HG03460 (cell line): ENCODE data around the gene SLC38A8.

ENCODE experiments used
- ATAC-seq: cut with Tn5 transposase; IDR thresholded peaks from one replicate; pipeline ENCODE4 v1.9.1; 2021; ENCODE audit not compliant: unreplicated experiment

The SLC38A8 gene

DNA sequence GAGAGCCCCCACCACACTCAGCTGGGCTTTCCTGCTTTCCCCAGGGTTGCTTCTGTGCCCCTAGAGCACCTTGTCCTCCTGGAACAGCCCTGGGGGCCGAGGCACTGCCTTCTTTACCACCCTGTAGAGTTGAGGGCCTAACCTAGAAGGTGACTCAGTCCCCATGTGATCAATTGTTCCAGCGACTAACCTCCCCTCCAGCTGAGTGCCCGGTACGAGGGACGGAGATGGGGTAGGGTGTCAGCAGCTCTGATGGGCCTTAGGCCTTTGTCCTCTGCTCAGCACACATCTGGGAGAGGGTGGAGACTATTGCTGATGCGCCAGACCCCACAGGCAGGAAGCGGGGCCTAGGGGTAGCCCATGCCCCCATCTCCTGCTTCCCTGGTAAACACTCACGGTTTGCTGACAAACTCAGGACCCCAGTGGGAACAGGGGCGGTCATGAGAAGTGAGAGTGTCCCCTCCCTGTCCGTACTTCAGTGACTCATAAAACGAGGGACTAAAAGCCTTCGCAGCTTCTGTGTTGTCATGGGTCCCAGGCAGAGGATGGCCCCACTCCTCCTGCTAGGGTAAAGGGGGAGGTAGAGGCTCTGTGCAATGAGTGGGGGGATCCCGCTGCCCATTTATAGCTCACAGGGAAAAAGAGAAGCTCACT is 41.5 kb downstream of the SLC38A8 start:
- ATAC-seq, result no peak

- ATAC-seq, result no peak
Measured at GRCh38 chr16:83998091-83998490, 44.5 kb downstream of the SLC38A8 start.

GRCh38 chr16:83996481-83997252 is 45.9 kb downstream of the SLC38A8 start:
- no peak for ATAC-seq

GRCh38 chr16:83995754-83996153 is 46.8 kb downstream of the SLC38A8 start:
- no peak for ATAC-seq

DNA sequence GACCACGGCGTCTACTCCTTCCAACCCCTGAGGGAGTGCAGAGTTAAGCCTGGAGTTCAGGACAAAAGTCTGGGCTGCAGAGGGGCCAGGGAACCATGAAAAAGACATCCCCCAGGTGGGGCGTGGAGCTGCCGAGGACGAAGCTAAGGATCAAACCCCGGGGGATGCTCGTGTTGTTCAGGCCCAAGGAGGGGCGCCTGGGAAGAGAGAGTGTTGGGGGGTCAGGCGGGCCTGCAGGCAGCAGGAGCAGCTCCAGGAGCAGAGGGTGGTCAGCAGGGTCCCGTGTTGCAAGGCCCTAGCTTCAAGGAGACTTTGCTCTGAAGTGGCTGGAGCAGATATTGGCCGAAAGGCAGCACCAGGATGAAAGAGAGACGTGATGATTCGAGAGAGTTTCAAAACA is 47.9 kb downstream of the SLC38A8 start:
- ATAC-seq, result no peak

- no peak for ATAC-seq
Measured at GRCh38 chr16:83994087-83994486, 48.5 kb downstream of the SLC38A8 start.

- ATAC-seq, result no peak
Measured at GRCh38 chr16:83992624-83993023, 50.0 kb downstream of the SLC38A8 start.

- no peak for ATAC-seq
Measured at GRCh38 chr16:83990492-83990891, 52.1 kb downstream of the SLC38A8 start.

DNA sequence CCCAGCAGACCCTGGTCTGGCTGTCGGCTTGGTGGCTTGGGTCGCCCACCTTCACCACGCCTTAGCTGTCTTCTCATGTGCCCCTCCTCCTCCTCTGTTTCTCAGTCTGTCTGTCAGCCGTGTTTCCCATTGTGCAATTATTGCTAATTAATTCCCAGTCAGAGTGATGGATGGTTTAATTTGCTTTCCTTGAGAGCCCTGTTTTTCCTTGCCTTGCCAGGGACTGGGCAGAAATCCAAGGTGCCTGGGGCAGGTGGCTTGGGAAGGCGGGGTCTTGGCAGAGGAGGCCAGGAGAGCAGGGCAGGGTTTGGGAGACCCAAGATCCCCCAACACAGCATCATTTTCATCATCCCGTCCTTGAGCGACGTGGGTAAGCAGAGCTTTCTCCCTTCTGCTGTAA is 53.3 kb downstream of the SLC38A8 start:
- ATAC-seq, result no peak

GRCh38 chr16:83983491-83983890 is 59.1 kb downstream of the SLC38A8 start:
- no peak for ATAC-seq

DNA sequence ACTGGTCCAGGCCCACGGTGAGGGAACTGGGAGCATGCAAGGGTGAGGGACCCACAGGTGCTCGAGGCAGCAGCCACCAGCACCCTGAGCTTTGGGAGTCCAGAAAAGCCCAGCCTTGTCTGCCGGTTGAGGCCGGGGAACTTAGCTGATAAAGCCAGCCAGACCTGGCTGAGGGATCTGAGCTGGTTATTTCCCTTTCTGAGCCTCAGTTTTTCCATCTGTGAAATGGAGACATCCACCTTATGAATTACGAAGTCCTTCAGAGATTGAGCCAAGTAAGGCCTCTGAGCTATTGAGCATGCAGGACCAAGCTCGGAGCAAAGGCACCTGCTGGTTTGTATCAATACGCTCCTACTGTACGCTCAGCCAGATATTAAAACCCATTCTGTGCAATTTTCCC is 60.8 kb downstream of the SLC38A8 start:
- ATAC-seq, result no peak

DNA sequence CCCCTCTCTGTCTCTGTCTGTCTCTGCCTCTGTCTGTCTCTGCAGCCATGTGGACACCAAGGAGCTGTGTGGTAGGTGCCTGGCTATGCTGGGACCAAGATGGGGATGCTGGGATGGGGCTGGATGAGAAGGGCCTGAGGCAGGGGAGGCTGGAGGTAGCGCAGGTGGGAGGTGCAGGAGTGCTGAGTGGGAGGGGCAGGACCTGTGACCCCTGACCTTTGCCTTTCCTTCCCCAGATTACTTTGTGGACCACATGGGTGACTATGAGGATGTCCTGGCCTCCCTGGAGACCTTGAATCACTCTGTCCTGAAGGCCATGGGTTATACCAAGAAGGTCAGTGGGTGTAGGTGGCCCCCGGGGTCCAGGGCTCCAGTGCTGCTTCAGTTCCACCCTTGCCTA is 61.8 kb downstream of the SLC38A8 start:
- ATAC-seq, result no peak

DNA sequence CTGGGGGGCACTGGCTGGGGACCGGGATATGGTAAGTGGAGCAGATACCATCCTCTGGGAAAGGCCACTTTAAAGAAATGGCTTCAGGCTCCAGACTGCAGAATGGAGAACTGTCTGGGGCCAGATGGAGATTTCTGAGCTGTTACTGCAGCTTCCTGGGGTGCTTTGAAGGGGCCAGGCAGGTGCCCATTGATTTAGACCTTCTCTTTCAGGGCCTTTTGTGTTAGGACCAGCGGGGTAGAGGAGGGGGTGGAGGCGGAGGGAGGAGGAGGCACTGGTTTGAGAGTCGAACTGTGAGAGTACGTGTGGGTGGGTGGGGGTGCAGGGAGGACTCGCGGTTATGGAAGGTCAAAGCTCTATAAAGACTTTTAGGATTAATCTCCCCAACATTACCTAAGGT is 63.2 kb downstream of the SLC38A8 start:
- no peak for ATAC-seq

DNA sequence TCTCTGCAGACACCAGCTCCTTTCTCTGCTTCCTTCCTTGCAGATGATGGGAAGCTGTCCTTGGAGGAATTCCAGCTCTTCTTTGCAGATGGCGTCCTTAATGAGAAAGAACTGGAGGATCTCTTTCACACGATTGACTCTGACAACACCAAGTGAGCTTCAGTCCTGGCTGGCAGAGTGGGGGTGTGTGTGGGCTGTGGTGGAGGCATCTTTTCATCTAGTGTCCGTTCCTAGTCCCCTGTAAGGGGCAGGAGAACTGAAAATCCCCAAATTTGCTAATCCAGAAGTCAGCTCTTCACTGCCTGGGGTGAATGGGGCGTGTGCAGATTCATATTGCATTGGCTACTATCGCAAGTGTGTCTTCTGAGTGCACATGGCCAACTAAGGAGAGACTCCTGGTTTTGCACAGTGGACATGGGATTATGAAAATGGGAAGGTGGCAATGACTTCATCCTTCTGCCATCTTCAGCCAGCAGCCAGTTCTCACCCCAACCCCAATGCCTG is 64.1 kb downstream of the SLC38A8 start:
- no peak for ATAC-seq

DNA sequence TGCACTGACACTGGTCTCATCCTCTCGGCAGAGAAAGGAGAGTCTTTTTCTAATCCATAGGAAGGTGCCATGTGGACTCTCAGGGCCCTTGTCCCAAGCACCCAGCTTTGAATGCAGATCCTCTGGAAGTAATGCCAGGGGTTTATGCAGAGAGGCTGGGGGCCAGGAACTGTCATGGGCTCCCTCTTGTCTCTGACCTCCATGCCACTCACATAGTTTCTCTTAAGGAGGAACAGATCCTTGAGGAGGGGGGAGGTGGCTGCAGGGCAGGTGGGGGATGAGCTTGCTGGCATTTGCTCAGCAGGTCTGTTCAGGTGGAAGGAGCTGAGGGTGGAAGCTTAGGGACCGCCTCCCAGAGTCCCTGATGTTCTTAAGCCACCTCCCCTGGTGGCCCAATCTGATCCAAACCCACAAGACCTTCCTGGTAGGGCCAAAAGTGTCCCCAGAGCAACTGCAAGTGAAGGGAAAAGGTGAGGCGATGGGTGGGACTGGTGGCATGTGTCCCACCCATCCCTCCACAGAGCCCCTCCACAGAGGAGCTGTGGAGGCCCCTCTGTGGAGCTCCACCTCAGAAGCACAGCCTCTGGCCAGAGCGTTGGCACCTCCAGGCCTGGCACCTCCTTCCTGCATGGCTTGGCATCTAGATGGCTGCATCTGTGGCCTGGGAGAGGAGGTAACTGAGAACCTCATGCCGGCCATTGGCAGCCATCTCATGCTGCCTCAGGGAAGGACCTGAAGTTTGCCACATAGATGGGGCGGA is 65.4 kb downstream of the SLC38A8 start:
- ATAC-seq, result no peak

DNA sequence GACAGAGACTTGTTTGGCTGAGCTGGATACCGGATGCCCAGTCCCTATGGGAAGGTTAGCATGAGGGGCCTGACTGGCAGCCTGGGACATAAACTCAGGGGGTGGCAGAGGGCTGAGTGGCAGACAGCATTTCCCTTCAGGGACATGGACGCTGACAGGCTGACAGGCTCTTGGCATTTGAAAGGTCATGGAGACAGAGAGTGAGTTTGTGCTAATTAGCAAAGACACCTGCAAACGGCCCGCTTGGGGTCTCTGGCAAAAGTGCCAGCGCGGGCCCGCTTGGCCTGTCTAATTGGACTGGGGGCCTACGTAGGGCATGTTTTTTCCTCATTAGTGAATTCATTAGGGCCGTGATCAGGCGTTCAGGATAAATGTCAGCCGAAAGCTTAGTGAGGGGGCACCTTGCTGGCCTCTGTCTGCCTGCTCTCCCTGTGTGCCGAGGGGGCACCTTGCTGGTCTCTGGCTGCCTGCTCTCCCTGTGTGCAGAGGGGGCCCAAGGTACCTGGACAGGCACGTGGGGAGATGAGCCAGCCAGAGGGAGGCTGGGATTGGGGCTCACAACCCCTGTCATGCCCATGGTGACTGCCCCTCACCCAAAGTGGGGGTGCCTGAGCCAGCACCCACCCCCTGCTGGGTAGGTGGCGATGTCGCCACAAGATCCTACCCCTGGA is 66.9 kb downstream of the SLC38A8 start:
- no peak for ATAC-seq

DNA sequence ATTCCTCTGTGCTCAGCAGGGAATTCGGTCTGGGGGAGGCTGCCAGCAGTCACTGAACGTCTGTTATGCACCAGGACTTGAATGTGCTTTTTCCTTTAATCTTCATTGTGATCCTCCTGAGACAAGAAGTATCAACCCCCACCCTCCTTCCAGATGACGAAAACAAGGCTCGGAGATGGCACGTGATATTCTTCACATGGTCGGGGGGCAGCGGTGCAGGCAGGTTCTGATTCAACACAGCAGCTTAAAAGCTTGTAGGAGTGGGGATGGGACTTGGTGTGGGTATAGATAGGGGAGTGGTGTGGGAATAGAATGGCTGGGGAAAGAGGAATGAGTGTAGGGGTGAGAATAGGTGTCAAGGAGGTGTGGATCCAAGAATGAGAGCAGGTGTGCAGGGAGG is 68.1 kb downstream of the SLC38A8 start:
- no peak for ATAC-seq

DNA sequence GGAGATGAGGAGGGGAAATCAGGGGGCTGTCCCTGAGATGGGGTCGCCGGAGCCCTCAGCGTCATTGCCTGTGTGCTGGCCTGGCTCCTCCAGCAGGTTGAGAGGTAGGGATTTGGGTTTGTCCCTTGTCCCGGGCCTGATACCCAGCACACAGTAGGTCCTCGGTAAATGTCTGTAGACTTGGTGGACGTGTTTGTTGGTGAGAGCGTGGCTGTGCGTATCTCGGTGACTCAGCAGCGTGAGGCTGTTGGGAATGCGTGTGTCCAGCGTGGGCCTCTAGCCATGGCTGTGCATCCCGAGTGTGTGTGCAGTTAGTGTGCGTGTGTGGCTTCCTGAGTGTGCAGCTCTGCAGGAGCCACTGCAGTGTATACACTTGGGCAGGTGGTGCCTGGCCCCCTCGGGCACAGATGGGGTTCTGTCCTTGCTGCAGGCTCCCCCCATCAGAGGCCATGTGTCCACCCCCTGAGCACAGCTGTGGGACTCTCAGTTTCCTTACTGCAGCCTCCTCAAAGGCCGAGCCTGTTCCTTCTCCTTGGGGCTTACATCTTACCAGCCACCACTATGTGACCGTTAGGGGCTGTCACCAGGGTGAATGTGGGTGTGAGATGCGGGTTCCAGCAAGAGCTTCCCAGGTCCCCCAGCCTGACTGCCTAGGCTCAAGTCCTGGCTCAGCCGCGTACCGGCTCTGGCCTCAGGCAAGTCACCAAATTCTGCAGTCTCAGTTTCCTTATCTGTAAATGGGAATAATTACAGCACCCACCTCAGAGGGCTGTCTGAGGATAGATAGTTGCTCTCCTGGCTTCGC is 68.8 kb downstream of the SLC38A8 start:
- no peak for ATAC-seq

DNA sequence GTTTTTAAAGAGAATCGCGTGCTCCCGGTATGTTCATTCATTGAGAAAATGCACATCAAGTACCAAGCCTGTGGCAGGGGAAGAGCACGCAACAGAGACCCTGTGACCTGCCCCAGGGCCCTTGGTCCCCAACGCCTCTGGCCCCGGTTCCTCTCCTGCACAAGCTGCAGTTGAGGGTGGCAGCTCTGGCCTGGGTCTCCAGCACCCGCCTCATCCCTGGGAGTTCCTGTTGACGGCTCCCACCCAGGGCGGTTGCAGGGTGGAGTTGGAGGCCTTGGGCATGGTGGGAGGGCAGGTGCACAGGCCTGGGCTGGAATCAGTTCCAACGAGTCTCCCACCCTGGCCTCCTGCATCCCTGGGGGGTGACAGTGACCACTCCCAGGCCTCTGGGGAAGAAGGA is 69.5 kb downstream of the SLC38A8 start:
- ATAC-seq, result no peak

DNA sequence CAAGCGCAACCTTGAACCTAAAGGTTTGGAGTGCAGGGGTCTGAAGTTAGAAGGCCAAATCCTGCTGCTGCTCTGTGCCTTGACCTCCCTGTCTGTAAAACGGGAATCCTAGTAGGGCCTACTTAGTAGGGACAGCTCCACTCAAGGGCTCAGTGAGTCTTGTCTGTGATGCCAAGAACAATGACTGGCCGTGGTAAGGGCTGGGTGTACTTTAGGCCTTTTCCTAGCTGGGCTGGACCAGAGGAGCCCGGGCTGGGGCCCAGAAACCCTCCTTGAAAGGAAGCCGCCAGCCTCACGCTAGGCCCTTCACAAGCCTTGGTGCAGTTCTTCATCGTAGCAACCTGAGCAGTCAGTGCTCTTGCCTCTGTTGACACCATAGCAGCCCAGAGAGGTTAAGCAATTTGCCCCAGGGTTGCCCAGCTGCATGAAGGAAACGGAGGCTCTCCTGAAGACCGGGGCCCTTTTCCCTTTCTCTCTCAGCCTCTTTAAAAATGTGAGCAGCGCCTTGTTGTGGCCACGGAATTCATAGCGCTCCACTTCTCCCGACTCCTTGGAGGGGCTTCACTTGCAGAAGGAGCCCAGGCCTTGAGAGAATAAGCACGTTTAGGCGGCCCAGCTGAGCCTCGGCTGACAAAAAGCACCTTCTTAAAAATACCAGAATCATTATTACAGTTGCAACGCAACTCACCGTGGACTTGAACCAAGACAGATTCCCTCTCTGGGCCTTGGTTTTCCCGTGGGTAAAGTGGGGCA is 70.2 kb downstream of the SLC38A8 start:
- no peak for ATAC-seq
